CMK (cell line): Measurements from ENCODE around the gene NSUN6.

Experiments
- DNase-seq: peaks from one replicate; pipeline ENCODE4 v3.0.0-alpha.2; 2010; ENCODE audit warnings: low read depth

NSUN6 gene

DNA sequence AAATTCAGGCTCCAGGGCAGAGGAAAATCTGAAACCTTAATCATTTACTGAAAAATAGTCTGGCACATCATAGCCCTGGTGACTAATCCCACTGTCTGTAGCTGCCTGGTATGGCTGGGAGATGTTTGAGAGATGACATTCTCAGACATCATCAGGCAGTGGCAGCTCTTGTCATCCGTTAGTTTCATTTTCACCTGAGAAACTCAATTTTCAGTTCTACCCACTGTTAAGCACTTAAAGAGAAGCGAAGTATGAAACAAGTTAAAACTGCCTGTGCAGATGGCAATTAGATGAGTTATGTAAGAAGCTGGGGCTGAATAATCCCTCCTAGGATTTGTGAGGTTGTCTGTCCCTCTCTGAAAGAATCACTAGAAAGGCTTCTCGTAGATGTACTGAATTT lies 150.2 kb downstream of the NSUN6 start:
- no peak for DNase-seq

DNA sequence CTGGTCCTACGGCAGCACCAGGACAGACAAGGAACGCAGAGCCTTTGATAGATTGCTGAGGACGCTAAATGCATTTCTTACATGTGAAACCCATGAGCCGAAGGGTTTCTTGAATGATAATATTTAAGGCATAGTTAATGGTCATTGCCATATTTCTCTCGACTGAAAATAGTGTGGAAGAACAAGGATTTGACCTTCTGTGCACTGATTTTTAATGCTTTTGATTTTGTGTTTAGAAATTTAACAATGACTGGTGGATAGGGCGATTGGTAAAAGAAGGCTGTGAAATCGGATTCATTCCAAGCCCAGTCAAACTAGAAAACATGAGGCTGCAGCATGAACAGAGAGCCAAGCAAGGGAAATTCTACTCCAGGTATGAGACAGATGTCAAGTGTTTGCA lies 150.8 kb downstream of the NSUN6 start:
- no peak for DNase-seq

DNA sequence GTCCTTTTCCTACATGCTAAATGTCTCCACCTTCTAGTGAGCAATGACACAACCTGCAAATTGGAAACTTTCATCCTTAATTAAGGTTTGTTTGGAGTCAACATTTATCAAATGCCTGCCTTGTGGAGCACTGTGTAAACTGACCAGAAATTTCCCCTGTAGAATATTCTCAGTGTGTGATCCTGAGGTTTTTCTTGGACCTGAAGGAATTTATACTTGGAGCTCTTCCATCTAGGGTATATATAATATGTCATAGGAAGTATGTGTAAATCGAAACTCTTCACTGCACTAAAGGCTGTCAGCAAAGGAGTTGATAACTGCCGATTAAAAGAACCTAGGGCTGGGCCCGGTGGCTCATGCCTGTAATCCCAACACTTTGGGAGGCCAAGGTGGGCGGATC lies 152.4 kb downstream of the NSUN6 start:
- no peak for DNase-seq

DNA sequence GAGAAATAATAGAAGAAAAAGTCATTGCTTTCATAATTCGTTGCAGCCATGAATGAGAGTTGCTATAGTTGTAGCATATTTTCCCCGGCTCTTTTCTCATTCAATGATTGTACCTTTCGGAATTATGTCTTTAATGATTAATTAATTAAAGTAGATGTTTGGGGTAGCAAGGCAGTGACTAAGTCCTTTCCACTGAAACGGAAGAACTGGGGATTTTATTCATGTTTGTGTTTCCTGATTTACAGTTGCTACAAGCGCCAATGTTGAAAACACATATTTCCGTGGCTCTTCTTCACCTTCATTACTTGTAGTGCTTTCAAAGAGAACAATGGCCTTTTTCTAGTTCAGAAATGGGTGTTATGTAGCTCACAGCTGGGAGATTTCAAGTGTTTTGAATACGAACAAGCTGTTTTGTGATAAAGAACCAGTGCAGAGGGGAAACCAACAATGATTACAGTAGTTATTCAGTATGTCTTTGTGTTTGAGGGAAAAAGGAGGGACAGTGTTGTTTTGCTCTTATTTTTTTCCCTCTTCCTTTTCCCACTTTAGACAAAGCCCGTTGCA lies 153.5 kb downstream of the NSUN6 start:
- no peak for DNase-seq
